ENCODE measurements around the gene SASS6.

Gene SASS6, protein sequence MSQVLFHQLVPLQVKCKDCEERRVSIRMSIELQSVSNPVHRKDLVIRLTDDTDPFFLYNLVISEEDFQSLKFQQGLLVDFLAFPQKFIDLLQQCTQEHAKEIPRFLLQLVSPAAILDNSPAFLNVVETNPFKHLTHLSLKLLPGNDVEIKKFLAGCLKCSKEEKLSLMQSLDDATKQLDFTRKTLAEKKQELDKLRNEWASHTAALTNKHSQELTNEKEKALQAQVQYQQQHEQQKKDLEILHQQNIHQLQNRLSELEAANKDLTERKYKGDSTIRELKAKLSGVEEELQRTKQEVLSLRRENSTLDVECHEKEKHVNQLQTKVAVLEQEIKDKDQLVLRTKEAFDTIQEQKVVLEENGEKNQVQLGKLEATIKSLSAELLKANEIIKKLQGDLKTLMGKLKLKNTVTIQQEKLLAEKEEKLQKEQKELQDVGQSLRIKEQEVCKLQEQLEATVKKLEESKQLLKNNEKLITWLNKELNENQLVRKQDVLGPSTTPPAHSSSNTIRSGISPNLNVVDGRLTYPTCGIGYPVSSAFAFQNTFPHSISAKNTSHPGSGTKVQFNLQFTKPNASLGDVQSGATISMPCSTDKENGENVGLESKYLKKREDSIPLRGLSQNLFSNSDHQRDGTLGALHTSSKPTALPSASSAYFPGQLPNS

DNA sequence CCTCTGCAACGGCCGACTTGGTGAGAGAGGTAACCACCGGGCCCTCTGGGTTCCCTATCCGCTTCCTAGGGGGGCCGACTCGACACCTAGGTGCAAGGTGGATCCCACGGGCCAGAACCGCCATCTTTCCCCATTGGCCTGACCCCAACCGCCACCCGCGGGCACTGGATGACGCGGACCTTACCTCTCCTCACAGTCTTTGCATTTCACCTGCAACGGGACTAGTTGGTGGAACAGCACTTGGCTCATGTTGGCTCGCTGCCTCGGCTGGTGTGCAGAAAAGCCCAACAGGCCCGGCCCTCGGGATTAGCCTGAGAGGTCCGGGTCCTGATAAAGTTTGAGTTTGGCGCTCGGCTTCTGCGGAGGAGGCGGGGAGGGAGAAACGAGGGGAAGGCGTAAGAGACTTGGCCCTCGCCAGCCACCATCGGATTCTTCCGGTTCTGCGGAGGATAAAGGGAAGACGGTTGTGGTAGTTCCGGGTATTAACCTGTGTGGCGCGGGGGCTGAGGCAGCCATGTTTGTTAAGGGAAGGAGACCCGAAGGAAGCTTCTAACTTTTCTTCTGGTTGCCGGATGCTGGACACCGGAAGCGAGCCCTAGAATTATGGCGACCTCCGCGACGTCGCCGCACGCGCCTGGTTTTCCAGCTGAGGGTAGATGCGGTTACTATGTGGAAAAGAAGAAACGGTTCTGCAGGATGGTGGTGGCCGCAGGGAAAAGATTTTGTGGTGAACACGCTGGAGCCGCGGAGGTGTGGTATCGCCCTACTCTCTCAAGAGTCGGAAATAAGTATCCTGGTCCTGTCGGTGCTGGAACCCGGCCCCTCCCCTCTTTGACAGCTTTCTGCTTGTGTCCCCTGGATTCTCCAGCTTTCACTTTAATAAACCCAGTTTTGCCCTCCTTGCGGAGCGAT, at the start of gene SASS6, which contains the start of gene TRMT13:
Gene SASS6 (minus strand): TSS at position 365 of the 912 bp plus-strand sequence. CDS start 116 bp downstream, at position 249.
Gene TRMT13 (plus strand): TSS at position 598 of the 912 bp plus-strand sequence. CDS start 6 bp downstream, at position 604.
- peak; percentile 86 for DNase-seq (ENCODE audit: low read depth)

DNA sequence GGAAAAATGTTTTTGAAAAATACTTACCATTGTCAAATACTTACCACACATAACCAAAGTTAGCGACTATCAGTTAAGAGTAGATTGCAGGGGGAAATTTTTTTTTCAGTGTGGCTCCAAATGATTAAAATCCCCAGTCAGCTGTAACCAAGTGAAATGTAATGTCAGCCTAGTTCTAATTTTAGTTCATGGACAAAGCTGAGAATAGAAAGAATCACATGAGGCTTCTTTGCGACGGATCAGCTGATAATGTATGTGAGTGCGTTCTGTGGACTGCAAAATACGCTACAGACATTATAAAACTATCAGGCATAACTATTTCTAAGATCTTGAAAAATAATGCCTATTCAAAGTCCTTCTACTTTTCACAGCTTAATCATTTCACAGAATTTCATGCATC, 45.4 kb upstream of the SASS6 start, which contains the start of gene LRRC39:
Gene LRRC39 (minus strand): TSS at position 166 of the 400 bp plus-strand sequence. CDS start 9,740 bp downstream, outside the sequence.
- DNase-seq (ENCODE audit: low read depth) = no peak

DNA sequence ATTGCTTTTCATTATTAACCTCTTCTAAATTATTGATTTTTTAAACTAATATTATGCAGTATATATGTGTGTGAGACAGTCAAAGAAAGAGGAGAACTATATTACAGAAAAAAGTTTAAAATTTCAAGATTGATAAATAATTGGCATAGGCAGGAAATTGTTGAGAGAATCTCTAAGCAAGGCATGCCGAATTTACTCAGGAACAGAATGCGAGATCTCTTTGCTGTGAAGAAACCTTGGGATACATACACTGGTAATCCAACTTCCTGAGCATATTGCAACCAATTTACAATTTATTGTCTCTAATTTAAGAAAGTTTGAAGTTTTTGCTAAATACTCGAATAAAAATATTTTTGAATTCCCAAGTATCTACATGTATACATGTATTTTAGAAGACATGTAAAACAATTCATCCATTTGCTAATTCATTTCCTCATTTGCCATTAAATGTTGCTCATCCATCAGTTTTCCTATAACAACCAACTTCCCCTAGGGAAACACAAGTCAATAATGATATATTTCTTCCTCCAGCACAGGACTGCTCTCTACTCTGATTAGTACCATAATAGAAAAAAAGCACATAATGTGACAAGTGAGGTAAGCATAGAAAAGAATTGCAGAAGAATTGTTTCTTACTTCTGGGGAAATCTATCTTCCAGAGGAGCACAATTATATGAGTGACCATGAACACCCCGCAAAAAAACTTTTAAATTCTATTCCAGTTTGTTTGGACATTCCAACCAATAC, 44.7 kb upstream of the SASS6 start:
- DNase-seq (ENCODE audit: low read depth) = no peak

DNA sequence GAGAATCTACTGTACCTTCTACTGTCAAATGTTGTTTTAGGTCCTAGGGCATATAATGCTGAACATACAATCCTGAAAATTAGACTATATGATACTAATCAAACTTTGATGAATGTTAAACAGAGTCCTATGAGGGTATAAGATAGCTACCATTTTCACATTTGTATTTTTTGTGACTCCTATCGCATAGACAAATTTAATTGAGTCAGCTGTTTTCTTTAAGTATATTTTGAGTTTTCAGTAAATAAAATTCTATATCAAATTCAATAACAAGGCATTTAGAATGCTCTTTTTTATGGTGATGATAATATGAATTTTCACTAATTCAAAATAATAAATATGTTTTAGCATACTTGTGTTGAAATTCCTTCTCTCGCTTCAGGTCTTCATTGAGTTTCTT, 35.3 kb upstream of the SASS6 start:
- DNase-seq (ENCODE audit: low read depth) = no peak

DNA sequence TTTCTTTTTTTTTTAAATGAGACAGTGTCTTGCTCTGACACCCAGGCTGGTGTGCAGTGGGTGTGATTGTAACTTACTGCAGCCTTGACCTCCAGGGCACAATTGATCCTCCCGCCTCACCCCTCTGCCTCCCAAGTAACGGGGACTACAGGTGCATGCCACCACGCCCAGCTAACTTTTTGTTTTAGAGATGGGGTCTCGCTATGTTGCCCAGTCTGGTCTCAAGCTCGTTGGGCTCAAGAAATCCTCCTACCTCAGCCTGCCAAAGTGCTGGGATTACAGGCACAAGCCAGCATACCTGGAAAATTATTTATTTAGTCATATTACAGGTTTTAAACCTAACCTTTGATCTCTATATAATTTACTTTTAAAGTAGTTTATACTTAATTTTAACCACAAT, 32.0 kb upstream of the SASS6 start:
- DNase-seq (ENCODE audit: low read depth) = no peak

DNA sequence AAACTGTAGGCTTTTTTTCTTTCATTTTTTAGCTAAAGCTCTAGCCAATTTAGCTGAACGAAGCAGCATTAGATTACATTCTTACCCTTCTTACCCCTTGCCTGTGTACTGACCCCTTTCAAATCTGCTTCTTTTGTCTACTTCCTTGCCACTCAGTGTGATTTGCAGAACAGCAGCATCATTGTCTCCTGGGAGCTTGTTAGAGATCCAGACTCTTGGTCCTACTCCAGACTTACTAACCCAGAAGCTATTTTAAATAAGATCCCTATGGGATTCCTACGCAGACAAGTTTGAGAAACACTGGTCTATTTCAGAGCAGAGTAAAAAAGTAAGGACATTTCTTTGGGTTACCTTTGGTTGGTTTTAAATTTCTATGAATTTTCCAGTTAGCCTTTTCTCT, 31.5 kb upstream of the SASS6 start:
- DNase-seq (ENCODE audit: low read depth) = no peak

DNA sequence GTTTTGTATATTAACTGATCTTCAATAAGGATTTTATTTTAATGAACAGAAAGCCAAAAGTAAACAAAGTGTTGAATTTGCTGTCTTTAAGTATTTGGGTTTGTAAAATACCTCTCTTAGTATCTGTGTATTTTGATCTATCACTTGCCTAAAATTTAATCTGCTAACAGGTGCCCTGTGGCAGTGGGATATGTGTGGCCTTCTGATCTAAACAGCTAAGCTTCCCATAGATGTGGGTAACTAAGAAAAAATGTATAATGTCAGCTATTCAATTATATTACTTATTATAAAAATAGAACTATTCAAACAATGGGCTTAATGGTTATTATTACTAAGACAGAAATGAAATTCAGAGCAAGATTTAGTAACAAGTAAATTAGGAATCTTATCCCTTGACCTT, 30.2 kb upstream of the SASS6 start:
- no peak for DNase-seq (ENCODE audit: low read depth)

DNA sequence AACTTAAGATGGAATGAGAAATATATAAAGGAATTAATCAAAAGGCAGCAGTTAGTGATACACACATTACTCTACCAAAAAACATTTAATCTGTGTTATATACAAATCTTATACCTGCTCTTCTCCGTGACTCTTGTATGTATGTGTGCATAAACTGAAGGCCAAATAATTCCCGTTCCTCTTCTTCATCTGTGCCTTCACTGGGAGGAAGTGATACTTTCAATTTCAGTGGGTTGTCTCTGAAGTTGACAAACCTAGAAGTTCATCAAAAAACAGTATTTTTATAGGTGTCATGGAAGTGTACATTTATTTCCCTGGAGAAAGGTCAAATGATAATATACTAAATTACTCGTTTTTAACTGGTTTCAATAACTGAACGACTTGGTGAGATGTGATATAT, 19.5 kb upstream of the SASS6 start:
- no peak for DNase-seq (ENCODE audit: low read depth)

DNA sequence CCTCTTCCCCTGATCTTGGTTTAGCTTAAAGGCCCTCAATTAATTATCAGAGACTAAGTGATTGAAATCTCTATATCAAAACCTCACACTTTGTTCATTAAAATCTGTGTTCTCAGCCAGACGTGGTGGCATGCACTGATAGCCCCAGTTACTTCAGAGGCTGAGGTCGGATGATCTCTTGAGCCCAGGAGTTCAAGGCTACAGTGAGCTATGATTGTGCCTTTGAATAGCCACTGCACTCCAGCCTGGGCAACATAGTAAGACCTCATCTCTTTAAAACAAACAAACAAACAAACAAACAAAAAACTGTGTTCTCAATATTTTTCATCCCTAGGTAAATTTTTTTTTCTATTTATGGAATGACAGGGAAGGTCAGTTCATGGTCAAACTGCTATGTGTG, 18.9 kb upstream of the SASS6 start:
- DNase-seq (ENCODE audit: low read depth) = no peak

DNA sequence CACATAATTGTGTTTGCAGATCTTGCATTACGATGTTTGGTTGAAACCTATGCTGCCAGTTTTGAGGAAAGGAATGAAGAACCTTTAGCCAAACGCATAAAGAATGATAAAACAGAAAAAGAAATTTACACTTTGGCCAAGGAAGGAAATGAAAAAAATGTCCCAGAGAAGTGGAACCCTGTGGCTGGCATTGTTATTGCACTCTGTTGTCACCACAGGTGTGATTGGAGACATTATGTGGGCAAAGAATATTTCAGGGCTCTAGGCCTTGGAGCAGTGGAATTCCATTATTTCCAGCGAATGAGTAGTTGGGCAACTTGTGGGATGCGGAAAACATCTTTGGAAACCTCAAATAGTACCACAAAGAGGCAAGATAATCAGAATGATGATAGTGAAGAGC, 15.1 kb upstream of the SASS6 start:
- DNase-seq (ENCODE audit: low read depth) = no peak

DNA sequence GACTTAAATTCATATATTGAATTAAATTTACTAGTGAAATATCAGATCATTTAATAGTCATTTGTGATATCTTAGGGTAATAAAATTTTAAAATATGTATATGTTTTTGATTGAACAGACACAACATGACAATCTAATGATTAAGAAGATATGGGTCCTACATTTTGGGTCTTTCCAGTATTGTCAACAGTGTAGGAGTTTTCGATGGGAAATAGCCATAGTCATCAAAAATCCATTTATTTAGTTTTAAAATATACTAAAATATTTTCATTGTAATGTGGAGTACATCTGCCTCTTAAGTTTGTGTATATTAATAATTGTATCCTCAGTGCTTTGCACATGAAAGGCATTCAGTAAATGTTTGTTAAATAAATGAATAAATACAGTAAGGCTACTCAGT, 14.2 kb upstream of the SASS6 start:
- DNase-seq (ENCODE audit: low read depth) = no peak

DNA sequence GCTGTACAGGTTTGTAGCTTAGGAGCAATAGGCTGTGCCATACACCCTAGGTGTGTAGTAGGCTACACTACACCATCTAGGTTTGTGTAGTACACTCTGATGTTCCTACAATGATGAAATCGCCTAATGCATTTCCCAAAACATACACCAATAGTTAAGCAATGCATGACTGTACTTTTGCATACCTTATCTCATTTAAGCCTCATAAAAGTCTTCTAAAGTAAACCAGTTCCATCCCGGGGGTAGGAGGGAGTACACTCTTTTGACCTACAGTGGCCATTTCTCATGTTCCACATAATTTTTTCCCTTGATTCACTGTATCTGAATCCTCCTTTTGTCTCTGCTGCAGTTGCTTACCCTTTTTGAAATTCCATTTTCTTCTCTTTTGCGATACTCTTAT, 12.4 kb upstream of the SASS6 start:
- DNase-seq (ENCODE audit: low read depth) = no peak

DNA sequence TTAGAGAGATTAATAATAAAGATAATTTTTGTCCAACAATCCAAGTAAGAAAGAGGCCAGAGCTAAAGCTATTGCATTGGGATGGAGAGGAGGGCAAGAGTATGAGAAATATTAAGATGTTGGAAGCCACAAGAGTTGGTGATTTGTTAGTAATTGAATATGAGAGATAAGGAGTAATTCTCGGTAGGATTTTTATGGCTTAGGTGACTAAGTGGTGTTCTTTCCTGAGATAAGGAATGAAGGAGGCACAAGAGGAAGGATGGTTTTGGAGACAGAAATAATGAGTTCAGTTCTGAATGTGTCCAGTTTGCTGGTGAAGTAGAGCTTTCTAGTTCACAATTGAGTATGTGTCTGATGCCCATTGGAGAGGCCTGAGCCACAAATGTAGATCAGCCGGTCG, 9.6 kb upstream of the SASS6 start:
- no peak for DNase-seq (ENCODE audit: low read depth)

DNA sequence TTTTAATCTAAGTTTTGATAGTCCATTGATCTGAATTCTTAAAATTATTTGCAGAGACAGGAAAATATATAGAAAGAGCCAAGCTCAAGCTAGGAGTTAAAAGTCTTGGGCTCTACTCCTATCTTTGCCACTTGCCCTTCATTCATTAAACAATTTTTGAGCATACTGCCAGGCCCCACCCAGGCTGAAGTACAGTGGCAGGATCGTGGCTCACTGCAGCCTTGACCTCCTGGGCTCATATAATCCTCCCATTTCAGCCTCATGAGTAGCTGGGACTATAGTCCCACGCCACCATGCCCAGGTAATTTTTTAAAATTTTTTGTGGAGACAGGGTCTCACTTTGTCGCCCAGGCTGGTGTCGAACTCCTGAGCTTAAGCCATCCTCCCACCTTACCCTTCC, 8.5 kb upstream of the SASS6 start:
- no peak for DNase-seq (ENCODE audit: low read depth)

DNA sequence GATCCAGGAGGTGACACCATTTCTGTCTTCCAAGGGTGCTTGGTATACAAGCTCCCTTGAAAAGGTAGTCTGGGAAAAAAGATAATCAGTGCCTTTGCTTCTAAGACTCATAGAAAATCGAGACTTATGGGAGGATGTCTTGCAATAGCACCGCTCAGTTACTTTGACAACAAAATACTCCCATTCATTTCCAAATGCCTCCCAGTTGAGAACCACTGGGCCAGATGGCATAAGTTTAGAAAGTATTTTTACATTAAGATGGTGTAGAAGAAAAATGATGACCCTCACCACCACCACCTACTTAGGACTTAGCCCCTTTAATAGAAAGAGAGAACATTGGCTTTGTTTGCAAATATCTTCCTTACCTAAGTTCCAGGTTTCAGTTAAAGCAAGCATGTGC, 4.9 kb upstream of the SASS6 start:
- DNase-seq (ENCODE audit: low read depth) = no peak

DNA sequence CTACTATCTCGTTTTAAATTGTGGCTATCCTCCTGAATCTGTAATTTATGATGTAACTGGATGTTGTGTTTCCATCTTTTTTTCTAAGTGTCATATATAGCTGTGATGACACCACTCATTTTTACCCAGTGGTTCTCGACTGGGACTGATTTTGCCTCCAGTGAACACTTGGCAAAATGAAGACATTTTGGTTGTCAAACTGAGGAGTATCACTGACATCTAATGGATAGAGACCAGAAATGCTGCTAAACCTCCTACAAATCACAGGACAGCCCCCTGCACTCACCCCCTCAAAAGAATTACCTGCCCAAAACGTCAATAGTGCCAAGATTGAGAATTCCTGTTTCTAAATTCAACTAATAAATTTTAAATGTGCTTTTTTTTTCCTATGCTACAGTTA, 2.1 kb upstream of the SASS6 start:
- no peak for DNase-seq (ENCODE audit: low read depth)

DNA sequence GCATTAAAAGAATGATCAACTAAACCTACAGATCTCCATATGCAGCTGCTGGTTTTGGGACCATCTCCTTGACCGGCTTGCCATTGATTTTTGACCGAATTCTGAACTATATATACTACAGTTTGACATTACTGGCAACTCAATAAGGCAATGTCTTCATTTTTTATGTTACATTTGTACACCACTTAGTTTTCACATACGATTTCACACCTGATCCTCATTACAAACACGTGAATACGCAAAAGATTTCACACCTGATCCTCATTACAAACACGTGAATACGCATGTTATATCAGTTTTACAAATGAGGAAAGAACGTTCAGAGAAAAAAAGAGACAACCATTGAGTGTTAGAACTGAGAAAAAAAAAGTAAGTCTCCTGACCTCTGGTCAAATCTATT, 1.1 kb downstream of the SASS6 start:
- no peak for DNase-seq (ENCODE audit: low read depth)

DNA sequence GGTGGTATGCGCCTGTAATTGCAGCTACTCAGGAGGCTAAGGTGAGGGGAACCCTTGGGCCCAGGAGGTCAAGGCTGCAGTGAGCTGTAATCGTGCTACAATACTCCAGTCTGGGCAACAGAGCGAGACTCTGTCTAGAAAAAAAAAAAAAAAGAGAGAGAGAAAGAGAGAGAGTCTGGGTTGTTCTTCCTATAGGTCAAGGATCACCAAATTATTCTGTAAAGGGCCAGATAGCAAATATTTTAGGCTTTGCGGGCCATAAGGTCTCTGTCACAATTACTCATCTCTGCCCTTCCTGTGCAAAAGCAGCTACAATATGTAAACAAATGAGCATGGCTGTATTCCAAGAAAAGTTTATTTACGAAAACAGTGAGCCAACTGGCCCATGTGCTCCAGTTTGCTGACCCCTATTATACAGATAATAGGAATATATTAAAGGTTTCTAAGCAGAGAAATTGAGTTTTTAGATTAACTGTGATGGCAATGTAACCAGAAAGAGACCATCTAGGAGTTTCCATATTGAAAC, 2.1 kb downstream of the SASS6 start:
- no peak for DNase-seq (ENCODE audit: low read depth)

DNA sequence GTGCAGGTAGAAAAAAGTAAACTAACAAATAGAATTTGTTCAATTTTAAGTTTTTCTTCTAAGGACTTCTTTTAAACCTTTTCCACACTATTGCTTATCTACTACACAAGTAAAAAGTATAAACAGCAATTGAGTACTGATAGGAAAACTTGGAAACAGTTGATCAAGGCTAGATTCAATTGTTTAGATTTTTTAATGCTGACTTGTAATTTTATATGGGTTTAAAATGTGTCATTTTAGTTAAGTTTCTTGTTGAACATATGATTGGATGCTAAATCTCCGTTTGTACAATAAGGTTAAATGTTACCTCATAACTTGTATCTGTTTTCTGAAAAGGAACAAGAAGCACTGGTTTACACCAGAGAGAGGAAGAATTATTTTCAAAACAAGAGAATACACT, 5.5 kb downstream of the SASS6 start:
- DNase-seq (ENCODE audit: low read depth) = no peak

DNA sequence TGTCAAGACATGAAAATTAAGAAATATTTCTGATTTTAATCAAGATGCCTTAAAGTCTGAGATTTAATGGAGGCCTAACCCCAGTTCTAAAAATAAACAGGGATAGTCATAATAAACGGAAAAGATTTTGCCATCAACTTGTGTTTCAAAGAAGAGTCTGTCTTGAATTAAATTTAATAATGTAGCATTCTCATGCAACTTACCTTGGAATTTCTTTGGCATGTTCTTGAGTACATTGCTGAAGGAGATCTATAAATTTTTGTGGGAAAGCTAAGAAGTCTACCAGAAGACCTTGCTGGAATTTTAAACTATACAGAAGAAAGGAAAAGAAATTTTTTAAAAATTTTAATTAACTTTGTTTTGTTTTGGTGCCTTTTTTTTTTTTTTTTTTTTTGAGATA, 10.6 kb downstream of the SASS6 start:
- DNase-seq (ENCODE audit: low read depth) = no peak

DNA sequence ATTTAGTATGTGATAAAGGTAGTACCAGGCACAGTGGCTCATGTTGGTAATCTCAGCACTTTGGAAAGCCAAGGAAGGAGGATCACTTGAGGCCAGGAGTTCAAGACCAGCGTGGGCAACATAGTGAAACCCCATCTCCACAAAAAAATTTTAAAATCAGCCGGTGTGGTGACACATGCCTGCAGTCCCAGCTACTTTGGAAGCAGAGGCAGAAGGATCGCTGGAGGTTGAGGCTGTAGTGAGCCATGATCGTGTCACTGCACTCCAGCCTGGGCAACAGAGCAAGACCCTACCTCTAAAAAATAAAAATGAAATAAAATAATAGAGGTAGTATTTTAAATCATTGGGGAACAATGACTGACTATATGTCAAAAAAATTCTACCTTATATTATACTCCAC, 17.2 kb downstream of the SASS6 start:
- DNase-seq (ENCODE audit: low read depth) = no peak

All from stimulated activated CD8-positive, alpha-beta memory T cell treated with anti-CD3 and anti-CD28 coated beads, Interleukin-7, amount 100 ng/mL, for 24 hours (primary cell).